K562 (cell line): ENCODE data around the gene AMN1. TPM values are rescaled to one million over a fixed set of nuclear protein-coding genes. Genes with fewer than 3 reads are reported as not detected.

Experiments
- BCOR ChIP-seq: fragments of 450-650 bp; IDR thresholded peaks from 2 replicates; pipeline ENCODE4 v1.6.1; 2016
- CBFA2T2 ChIP-seq: fragments of 450-650 bp; conservative IDR thresholded peaks from 2 replicates; pipeline ENCODE4 v1.6.1; 2017; ENCODE audit warnings: mild to moderate bottlenecking
- KAT2B ChIP-seq: IDR thresholded peaks from one replicate; pipeline ENCODE4 v1.6.1; 2012; ENCODE audit warnings: low read depth, mild to moderate bottlenecking, control low read depth, inconsistent platforms, low read length, moderate library complexity
- MAFK ChIP-seq: IDR thresholded peaks from 2 replicates; pipeline ENCODE4 v1.6.1; 2011; ENCODE audit warnings: low read length, improper control_type of control experiment
- NR2C2 ChIP-seq, 2 experiments: fragments of 200-800 bp in 1 of 2; sonication (Bioruptor generic) in 1 of 2; sonication (generic) in 1 of 2; formaldehyde crosslinking in 1 of 2; IDR thresholded peaks; 2 replicates each; pipeline versions ENCODE4 v1.6.1 to v1.8.0; 2016 to 2022; ENCODE audit warnings: mild to moderate bottlenecking in 1 of 2, missing compliant biosample characterization in 1 of 2, missing genetic modification characterization in 1 of 2, missing genetic modification reagents in 1 of 2
- PHTF2 ChIP-seq: fragments of 250-450 bp; sonication (Bioruptor Pico); IDR thresholded peaks from 2 replicates; pipeline ENCODE4 v1.5.0; 2021; ENCODE audit warnings: mild to moderate bottlenecking
- RAD51 ChIP-seq: fragments of 450-650 bp; IDR thresholded peaks from 2 replicates; pipeline ENCODE4 v1.7.1; 2016; ENCODE audit warnings: low read depth, mild to moderate bottlenecking, borderline replicate concordance
- SP1 ChIP-seq: sonication (generic); formaldehyde crosslinking; IDR thresholded peaks from 2 replicates; pipeline ENCODE4 v1.8.1; 2022; ENCODE audit warnings: mild to moderate bottlenecking, missing genetic modification reagents
- polyA plus RNA-seq, 8 experiments: library from polyadenylated mRNA; depleted of rRNA in 4 of 8; stranded (reverse) in 5 of 8; unstranded in 3 of 8; fragments of >200 nt; fragmentation: Nextera tagmentation in 2 of 8; fragmentation: Illumina TruSeq in 1 of 8; extraction: Ambion mirVana in 2 of 8; extraction: Trizol in 1 of 8; gene quantifications; 2 replicates each; pipeline versions ENCODE4 v1.2.1 to v1.2.3, GENCODE V29; 2011 to 2014; ENCODE audit warnings: inconsistent platforms in 1 of 8, missing spikeins in 1 of 8
- total RNA-seq, 7 experiments: library from RNA; depleted of rRNA in 6 of 7; stranded (reverse); fragments of >200 nt in 6 of 7; fragmentation: Illumina TruSeq in 2 of 7; extraction: Trizol in 2 of 7; gene quantifications; 2 replicates each; pipeline versions ENCODE4 v1.2.1 to v1.2.3, GENCODE V29; 2011 to 2021; ENCODE audit warnings: low replicate concordance in 1 of 7
- TF ChIP-seq, protein P1 (sequence below): fragments of 450-650 bp; IDR thresholded peaks from 2 replicates; pipeline ENCODE4 v1.6.1; 2016; ENCODE audit warnings: low read depth
- TF ChIP-seq, protein P2 (sequence below): fragments of 250-450 bp; sonication (Bioruptor Pico); IDR thresholded peaks from 2 replicates; pipeline ENCODE4 v1.4.0; 2020; ENCODE audit warnings: mild to moderate bottlenecking
- TF ChIP-seq, protein P3 (sequence below): sonication (generic); formaldehyde crosslinking; IDR thresholded peaks from 2 replicates; pipeline ENCODE4 v1.9.0; 2022; ENCODE audit warnings: mild to moderate bottlenecking, missing genetic modification reagents
- TF ChIP-seq, protein P4 (sequence below): fragments of 250-450 bp; sonication (Bioruptor Pico); IDR thresholded peaks from 2 replicates; pipeline ENCODE4 v1.5.0; 2020; ENCODE audit warnings: mild to moderate bottlenecking, borderline replicate concordance

The AMN1 gene
- total and polyA plus RNA-seq, 9 of the 15 experiments (the other 6 are each of a cell fraction or from before 2014, with no cell fraction given), result 5.2 to 27.6 (median 13.0) TPM

DNA sequence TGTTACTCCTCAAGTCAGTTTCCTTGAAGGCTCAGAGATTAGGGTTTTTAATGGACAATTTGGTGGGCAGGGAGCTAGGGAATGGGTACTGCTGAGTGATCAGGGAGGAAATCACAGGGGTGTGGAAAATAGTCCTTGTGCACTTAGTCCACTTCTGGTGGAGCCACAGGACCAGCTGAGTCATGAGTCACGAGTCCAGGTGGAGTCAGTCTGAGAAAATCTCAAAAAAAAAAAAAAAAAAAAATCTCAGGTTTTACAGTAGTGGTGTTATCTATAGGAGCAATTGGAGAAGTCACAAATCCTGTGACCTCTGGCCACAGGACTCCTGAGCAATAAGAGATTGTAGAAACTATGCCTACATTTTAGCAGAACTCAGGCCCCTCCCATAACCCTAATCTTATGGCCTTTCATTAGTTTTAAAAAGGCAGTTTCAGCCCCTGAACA is 28.2 kb upstream of the AMN1 start (continued):
- TF ChIP-seq, protein P1, sequence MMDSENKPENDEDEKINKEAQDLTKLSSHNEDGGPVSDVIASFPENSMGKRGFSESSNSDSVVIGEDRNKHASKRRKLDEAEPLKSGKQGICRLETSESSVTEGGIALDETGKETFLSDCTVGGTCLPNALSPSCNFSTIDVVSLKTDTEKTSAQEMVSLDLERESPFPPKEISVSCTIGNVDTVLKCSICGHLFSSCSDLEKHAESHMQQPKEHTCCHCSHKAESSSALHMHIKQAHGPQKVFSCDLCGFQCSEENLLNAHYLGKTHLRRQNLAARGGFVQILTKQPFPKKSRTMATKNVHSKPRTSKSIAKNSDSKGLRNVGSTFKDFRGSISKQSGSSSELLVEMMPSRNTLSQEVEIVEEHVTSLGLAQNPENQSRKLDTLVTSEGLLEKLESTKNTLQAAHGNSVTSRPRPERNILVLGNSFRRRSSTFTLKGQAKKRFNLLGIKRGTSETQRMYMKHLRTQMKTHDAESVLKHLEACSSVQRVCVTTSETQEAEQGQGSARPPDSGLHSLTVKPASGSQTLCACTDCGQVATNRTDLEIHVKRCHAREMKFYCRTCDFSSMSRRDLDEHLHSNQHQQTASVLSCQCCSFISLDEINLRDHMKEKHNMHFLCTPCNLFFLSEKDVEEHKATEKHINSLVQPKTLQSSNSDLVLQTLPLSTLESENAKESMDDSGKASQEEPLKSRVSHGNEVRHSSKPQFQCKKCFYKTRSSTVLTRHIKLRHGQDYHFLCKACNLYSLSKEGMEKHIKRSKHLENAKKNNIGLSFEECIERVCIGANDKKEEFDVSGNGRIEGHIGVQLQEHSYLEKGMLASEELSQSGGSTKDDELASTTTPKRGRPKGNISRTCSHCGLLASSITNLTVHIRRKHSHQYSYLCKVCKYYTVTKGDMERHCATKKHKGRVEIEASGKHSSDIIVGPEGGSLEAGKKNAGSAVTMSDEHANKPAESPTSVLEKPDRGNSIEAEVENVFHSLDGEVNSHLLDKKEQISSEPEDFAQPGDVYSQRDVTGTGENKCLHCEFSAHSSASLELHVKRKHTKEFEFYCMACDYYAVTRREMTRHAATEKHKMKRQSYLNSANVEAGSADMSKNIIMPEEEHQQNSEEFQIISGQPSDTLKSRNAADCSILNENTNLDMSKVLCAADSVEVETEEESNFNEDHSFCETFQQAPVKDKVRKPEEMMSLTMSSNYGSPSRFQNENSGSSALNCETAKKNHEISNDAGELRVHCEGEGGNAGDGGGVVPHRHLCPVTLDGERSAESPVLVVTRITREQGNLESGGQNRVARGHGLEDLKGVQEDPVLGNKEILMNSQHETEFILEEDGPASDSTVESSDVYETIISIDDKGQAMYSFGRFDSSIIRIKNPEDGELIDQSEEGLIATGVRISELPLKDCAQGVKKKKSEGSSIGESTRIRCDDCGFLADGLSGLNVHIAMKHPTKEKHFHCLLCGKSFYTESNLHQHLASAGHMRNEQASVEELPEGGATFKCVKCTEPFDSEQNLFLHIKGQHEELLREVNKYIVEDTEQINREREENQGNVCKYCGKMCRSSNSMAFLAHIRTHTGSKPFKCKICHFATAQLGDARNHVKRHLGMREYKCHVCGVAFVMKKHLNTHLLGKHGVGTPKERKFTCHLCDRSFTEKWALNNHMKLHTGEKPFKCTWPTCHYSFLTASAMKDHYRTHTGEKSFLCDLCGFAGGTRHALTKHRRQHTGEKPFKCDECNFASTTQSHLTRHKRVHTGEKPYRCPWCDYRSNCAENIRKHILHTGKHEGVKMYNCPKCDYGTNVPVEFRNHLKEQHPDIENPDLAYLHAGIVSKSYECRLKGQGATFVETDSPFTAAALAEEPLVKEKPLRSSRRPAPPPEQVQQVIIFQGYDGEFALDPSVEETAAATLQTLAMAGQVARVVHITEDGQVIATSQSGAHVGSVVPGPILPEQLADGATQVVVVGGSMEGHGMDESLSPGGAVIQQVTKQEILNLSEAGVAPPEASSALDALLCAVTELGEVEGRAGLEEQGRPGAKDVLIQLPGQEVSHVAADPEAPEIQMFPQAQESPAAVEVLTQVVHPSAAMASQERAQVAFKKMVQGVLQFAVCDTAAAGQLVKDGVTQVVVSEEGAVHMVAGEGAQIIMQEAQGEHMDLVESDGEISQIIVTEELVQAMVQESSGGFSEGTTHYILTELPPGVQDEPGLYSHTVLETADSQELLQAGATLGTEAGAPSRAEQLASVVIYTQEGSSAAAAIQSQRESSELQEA, result no peak
- TF ChIP-seq SP1 (CRISPR knock-in tag), result 0 out of 2 replicates have a peak, but pooled peaks have one; percentile 43
- no peak for TF ChIP-seq KAT2B
- TF ChIP-seq, protein P2, sequence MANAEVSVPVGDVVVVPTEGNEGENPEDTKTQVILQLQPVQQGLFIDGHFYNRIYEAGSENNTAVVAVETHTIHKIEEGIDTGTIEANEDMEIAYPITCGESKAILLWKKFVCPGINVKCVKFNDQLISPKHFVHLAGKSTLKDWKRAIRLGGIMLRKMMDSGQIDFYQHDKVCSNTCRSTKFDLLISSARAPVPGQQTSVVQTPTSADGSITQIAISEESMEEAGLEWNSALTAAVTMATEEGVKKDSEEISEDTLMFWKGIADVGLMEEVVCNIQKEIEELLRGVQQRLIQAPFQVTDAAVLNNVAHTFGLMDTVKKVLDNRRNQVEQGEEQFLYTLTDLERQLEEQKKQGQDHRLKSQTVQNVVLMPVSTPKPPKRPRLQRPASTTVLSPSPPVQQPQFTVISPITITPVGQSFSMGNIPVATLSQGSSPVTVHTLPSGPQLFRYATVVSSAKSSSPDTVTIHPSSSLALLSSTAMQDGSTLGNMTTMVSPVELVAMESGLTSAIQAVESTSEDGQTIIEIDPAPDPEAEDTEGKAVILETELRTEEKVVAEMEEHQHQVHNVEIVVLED (CRISPR knock-in tag), result no peak
- TF ChIP-seq MAFK, result peak; percentile 24; the same call in 1 of the 2 replicates
- TF ChIP-seq PHTF2 (CRISPR knock-in tag), result no peak
- TF ChIP-seq, protein P3, sequence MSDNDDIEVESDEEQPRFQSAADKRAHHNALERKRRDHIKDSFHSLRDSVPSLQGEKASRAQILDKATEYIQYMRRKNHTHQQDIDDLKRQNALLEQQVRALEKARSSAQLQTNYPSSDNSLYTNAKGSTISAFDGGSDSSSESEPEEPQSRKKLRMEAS (CRISPR knock-in tag), result no peak
- TF ChIP-seq CBFA2T2, result peak; percentile 84
- no peak for TF ChIP-seq NR2C2 (CRISPR knock-in tag; IDR thresholded peaks at IDR 0.05)
- peak; percentile 53 for TF ChIP-seq NR2C2 (tag; IDR thresholded peaks at IDR 0.05)
- 0 out of 2 replicates have a peak, but pooled peaks have one; percentile 23 for TF ChIP-seq BCOR
- TF ChIP-seq, protein P4, sequence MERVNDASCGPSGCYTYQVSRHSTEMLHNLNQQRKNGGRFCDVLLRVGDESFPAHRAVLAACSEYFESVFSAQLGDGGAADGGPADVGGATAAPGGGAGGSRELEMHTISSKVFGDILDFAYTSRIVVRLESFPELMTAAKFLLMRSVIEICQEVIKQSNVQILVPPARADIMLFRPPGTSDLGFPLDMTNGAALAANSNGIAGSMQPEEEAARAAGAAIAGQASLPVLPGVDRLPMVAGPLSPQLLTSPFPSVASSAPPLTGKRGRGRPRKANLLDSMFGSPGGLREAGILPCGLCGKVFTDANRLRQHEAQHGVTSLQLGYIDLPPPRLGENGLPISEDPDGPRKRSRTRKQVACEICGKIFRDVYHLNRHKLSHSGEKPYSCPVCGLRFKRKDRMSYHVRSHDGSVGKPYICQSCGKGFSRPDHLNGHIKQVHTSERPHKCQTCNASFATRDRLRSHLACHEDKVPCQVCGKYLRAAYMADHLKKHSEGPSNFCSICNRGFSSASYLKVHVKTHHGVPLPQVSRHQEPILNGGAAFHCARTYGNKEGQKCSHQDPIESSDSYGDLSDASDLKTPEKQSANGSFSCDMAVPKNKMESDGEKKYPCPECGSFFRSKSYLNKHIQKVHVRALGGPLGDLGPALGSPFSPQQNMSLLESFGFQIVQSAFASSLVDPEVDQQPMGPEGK (CRISPR knock-in tag), result no peak
- peak; percentile 29; the same call in 1 of the 2 replicates for TF ChIP-seq RAD51
